Myocyte (in vitro differentiated cells): Measurements from ENCODE around the gene MIA3. TPM values are rescaled to one million over a fixed set of nuclear protein-coding genes. Genes with fewer than 3 reads are reported as not detected.
"Not testable (repeated sequence)": the region's sequence is repeated elsewhere in the genome, so short reads cannot be mapped to it uniquely, and the experiment has no call there.

ENCODE experiments used
- DNase-seq: peaks from one replicate; pipeline ENCODE4 v3.0.0-alpha.2; 2012; ENCODE audit warnings: low read depth
- polyA plus RNA-seq: library from polyadenylated mRNA; unstranded; fragments of >200 nt; gene quantifications from one replicate; pipeline ENCODE4 v1.2.1, GENCODE V29; 2012; ENCODE audit warnings: missing spikeins
- total RNA-seq: library from RNA; depleted of rRNA; stranded (reverse); fragments of >200 nt; gene quantifications from 2 replicates; pipeline ENCODE4 v1.2.3, GENCODE V29; 2014

The MIA3 gene, protein sequence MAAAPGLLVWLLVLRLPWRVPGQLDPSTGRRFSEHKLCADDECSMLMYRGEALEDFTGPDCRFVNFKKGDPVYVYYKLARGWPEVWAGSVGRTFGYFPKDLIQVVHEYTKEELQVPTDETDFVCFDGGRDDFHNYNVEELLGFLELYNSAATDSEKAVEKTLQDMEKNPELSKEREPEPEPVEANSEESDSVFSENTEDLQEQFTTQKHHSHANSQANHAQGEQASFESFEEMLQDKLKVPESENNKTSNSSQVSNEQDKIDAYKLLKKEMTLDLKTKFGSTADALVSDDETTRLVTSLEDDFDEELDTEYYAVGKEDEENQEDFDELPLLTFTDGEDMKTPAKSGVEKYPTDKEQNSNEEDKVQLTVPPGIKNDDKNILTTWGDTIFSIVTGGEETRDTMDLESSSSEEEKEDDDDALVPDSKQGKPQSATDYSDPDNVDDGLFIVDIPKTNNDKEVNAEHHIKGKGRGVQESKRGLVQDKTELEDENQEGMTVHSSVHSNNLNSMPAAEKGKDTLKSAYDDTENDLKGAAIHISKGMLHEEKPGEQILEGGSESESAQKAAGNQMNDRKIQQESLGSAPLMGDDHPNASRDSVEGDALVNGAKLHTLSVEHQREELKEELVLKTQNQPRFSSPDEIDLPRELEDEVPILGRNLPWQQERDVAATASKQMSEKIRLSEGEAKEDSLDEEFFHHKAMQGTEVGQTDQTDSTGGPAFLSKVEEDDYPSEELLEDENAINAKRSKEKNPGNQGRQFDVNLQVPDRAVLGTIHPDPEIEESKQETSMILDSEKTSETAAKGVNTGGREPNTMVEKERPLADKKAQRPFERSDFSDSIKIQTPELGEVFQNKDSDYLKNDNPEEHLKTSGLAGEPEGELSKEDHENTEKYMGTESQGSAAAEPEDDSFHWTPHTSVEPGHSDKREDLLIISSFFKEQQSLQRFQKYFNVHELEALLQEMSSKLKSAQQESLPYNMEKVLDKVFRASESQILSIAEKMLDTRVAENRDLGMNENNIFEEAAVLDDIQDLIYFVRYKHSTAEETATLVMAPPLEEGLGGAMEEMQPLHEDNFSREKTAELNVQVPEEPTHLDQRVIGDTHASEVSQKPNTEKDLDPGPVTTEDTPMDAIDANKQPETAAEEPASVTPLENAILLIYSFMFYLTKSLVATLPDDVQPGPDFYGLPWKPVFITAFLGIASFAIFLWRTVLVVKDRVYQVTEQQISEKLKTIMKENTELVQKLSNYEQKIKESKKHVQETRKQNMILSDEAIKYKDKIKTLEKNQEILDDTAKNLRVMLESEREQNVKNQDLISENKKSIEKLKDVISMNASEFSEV (N-terminal part only)
- 44.4 and 59.0 TPM in 2 replicates for total RNA-seq
- 25.2 TPM for polyA plus RNA-seq

DNA sequence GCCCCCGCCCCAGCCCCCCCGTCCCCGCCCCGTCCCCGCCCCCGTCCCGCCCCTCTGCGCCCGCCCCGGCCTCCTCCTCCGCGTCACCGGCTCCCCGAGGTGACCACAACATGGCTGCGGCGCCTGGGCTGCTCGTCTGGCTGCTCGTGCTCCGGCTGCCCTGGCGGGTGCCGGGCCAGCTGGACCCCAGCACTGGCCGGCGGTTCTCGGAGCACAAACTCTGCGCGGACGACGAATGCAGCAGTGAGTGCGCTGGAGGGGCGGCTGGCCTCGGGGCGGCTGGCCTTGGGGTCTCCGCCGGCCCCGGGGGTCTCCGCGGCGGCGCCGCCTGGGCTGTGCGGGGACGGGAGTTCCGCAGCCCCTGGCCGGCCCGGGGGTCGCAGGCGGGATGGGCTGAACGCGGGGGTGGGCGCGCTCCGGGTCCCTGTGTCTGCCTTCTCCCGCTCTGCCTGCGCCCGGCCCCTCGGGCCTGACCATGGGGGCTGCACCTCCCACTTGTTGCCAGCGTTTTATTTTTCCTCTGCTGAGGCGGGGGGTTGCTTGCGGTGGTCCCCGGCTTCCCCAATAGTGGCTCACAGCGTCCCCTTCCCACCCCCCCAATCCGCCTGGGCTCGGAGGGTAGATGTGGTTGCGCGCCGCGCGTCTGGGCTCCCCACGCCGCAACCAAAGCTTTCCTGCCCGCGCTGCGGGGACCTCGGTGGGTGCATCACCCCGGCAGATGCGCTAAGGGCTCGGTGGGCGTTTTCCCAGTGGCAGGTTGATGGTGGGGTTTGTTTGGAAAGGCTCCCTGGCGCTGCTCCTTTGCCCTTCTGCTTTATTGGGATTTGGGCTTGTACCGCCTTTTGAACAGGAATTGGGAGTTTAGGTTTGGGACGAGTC is at the start of gene MIA3:
TSS of gene MIA3 (plus strand) at position 97 of the 879 bp plus-strand sequence. CDS start at position 111, 14 bp downstream.
- DNase-seq: peak; percentile 78

DNA sequence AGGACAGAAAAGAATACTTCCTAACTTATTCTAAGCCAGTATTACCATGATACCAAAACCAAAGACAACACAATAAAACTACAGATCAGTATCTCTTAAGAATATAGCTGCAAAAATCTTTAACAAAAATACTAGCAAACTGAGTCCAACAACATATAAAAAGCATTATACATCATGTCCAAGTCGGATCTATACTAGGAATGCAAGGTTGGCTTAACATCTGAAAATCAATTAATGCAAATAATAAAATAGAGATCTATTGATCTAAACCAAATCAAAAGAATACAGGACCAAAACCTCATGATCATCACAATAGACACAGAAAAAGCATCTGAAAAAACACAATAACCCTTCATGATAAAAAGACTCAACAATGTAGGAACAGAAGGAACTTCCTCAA is 47.1 kb upstream of the MIA3 start:
- no peak for DNase-seq

DNA sequence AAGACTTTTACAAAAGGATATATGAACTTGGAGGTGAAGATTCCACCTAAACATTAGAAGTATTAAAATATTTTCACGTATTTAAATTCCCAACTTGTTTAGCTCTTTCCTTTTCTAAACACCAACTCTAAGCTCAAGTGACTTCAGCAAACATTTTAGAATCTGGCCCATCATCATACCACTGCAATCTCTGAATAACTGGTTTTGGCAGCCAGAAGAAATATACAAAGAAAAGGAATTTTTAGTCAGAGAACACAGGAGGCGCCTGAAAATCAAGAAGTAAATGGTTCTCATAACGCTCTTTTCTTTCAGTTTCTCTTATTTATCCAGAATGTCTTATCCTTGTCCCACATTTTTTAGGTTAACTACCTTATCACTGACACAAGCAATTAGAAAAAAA is 38.6 kb upstream of the MIA3 start:
- no peak for DNase-seq

DNA sequence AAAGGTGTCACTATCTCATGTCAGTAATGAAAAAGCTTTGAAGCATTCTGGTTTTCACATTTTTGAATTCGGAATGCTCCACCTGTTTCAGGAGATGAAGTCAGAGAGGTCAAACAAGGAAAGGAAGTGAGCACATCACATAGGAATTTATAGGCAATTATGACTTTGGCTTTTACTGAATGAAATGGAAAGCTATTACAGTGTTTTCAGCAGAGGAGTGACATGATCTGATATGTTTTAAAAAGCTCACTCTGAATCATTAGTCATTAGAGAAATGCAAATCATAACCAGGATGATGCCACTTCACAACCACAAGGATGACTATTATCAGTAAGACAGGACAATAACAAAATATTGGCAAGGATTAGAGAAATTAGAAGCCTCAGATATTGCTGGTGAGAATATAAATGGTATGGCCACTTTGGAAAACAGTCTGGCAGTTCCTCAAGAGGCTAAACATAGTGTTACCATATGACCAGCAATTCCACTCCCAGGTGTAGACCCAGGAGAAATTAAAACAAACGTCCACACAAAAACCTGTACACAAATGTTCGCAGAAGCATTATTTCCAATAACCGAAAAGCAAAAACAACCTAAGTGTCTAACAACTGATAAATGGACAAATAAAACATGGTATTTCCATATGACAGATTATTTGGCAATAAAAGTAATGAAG is 35.7 kb upstream of the MIA3 start:
- peak; percentile 32 for DNase-seq

DNA sequence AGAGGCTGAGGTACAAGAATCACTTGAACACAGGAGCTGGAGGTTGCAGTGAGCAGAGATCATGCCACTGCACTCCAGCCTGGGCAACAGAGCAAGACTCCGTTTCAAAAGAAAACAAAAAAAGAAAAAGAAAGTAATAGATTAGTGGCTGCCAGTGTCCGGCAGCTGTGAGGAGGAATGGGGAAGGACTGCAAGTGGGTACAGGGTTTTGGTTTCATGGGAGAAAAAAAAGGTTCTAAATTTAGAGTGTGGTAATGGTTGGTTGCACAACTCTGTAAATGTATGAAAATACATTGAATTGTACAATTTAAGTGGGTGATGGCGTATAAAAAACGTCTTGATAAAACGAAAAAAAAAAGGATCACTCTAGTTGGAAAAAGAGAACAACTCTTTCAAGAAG is 34.8 kb upstream of the MIA3 start:
- peak; percentile 3 for DNase-seq

DNA sequence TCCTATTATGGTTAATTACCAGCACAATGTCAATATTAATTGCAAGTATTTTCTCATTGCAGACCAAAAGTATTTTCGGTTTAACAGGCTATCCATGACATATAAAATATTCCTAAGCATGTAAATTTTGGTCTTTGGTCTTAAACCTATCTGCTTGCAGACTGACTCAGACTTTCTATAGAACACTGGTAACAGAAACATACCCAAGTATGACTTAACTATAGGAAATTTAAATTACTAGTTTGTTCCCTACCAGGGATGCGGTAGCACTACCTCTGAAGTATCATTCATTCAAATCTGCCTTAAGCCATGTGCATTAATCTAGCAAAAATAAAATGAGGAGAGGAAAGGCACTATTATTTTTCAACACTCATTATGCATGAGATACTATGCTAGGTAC is 31.1 kb upstream of the MIA3 start:
- no peak for DNase-seq

DNA sequence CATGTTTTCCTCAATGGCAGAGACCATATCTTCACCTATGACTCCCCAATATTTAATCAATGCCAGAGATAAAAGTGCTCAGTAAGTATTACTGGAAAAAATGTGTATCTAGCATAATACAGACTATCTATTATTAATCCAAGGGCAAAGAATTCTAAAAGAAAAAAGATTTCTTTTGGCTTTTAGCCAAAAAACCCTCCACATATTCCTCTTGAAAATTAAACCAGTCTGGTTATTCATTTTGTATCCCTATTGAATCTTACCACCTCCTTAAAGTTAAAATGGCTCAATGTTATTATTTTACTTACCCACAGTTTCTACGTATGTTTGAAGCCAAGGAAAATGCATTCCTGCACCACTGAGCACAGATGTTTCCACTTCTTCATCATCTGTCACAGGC is 29.8 kb upstream of the MIA3 start:
- no peak for DNase-seq

DNA sequence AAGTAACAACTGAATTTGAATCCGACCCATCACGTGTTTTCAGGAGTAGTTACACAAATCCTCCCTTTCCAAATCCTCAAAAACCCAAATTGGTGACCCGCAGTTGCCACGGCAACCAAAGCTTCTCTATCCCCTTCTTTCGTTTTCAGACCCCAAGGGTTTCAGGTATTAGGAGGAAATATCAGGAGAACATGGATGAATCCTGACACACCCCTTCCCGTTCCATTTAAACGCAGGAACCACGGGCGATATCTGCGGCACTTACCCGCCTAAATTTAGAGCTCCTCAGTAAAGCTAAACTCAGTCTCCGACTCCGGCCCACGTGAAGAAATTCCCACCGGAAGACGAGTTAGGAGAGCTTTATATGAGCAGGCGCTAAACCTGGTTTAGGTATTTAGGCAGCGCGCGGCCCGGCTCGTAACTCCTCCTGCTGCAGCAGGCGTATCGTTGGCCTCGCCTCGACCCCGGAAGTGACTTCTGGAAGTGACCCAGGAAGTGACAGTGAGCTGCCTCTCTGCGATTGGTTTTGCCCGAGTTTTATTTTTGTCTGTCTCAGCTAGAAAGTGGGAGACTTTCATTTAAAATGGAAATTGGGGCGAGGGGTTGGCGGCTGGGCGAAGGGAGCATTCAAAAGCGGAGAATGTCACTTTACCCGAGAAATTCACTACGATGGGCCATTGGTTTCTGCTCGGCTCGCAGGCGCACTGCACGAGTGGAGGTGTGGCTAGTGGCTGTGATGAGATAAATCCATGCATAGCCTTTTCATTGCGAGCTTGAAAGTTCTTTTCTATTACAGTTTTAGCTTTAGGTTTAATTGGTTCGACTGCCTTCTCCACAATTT is 28.2 kb upstream of the MIA3 start, which contains the start of gene TAF1A:
TSS of gene TAF1A (minus strand) at position 472 of the 841 bp plus-strand sequence.
- DNase-seq: peak; percentile 87

DNA sequence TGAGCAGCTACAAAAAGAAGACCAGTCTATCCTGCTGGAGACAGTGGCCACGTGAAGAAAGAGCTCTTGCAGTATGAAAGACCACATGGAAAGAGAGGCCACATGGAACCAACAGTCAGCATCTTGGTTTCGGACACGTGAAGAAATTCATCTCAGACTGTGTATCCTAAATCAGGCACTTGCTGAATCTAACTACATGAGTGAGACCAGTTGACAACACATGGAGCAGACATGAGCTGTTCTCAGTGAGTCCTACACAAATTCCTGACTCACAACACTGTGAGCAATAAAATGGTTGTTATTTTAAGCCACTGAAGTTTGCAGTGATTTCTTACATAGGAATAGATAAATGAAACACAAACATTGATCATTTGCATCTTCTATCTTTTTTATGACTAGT is 25.7 kb upstream of the MIA3 start:
- no peak for DNase-seq

DNA sequence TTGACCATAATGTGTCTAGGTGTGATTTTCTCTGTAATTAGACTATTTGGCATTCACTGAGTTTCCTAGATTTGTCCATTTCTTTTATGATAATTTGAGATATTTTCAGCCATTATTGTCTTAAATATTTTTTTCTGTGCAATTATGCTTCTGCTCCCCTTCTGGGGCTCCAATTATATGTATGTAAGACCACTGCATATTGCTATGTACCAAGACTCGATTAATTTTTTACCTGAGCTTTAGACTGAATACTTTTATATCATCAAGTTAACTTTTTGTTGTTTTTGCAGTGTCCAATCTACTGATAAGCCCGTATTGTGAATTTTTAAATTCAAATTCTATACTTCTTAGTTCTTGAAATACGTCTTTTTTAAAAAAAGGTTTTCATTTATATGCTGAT is 23.1 kb upstream of the MIA3 start:
- DNase-seq: no peak

DNA sequence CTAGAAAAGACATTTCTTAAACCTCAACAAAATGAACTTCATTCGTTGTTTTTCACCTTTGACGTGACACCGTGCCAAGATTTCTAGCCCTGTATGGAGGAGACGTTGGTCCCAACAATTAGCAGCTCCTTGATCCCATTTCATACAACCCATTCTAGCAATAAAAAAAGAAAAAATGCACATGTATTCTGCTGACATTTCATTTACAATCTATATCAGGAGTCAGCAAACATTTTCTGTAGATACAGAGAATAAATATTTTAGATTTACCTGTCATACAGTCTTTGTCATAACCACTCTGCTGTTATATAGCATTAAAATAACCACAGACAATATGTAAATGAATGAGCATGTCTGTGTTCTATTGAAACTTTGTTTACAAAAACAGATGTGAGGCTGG is 21.2 kb upstream of the MIA3 start:
- DNase-seq: no peak

DNA sequence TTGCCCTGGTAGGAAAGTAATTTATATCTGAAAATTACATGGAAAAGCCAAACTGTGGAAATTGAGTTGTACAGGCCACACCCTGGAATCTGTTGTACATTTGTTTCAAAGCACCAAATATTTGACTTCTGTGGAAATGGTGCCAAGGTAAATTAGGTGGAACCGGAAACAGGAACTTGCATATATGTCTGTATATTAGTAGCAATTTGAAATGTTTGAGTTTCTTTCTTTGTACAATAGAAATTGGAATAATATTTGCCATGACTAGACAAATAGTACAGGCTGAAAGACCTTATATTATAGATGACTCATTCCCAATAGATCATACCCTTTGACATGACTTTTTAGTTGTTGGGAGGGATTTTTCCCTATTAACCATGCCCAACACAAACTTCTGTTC is 17.6 kb upstream of the MIA3 start:
- no peak for DNase-seq

DNA sequence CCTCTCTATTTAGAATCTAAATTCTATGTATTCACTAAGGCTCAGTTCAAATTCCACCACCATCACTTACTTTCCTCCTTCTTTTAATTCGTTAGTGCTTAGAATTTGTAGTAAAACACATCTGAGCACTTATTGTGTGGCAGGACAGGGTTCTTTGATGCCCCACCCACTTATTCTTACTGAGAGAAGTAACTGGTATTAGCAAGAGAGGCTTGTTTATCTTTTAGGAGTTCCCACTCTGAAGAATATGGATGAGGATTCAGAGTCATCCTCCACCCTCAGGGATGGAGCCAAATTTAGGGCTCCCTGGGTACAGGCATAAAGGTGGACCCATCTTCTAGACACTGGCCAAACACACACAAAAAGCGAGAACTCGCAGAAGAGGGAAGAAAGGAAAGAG is 16.6 kb upstream of the MIA3 start:
- DNase-seq: no peak

DNA sequence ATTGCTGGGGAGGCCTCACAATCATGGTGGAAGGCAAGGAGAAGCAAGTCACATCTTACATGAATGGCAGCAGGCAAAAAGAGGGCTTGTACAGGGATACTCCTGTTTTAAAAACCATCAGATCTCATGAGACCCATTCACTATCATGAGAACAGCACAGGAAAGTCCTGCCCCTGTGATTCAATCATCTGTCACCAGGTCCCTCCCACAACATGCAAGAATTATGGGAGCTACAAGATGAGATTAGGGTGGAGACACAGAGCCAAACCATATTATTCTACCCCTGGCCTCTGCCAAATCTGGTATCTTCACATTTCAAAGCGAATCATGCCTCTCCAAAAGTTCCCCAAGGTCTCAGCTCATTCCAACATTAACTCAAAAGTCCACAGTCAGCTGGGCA is 11.1 kb upstream of the MIA3 start:
- DNase-seq: no peak

DNA sequence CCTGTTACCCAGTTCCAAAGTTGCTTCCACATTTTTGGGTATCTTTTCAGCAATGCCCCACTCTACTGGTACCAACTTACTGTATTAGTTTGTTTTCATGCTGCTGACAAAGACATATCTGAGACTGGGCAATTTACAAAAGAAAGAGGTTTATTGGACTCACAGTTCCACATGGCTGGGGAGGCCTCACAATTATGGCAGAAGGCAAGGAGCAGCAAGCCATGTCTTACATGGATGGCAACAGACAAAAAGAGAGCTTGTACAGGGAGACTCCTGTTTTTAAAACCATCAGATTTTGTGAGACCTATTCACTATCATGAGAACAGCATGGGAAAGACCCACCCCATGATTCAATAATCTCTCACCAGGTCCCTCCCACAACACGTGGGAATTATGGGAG is 8.8 kb upstream of the MIA3 start:
- not testable (repeated sequence) for DNase-seq

DNA sequence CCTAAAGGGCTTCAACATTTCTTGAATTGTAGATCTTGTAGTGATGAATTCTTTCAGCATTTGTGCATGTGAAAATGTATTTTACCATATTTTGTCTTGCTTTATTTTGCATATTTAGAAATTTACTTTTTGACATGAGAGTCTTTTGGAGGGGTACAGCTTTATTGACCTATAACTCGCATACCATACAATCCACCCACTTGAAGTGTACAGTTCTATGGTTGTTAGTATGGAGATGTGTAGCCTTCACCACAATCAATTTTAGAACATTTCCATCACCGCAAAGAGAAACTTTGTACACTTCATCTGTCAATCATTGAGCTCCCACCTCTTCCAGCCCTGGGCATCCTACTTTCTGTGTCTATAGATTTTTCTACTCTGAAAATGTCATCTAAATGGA is 7.2 kb upstream of the MIA3 start:
- DNase-seq: no peak

DNA sequence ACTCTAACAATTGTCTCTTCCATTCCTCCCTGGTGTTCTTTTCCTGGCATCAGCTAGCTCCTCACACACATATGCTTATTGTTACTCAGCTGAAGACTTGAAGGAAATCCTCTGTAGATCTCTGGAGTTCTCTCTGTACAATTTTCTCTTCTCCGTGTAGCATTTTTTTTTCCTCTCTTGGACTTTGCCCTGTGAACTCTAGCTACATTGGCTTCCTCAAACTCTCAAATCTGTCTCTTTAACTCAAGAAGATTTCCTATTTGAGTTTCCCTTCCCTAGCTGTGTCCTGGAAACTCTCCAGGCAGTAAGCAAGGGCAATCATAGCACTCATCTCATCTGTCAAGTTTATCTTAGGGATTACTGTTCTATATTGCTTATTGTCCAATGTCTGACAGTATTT is 4.3 kb upstream of the MIA3 start:
- DNase-seq: no peak

DNA sequence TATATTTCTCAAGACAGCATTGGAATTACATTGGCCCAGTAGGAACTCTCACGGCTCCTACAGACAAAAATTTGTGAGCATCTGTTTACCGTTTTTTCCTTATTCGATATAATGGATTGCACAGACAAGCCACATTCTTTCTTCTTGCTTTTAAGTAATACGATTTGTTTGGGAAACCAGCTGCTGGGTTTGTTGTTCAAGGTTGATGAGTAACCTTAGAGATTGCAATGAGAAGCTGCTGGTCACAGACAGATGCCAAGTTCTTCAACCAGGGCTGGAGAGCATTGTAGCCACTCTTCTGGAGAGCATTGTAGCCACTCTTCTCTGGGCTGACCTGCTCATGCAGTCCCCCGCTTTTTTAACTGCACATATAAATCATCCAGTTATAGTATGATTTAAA is 1.4 kb upstream of the MIA3 start:
- peak; percentile 59 for DNase-seq
